Psoas muscle (tissue), 8 donors: Measurements from ENCODE around the gene TTC13. TPM values are rescaled to one million over a fixed set of nuclear protein-coding genes. Genes with fewer than 3 reads are reported as not detected.

ENCODE experiments used
- ATAC-seq, 4 donors: fragments of 200-7000 bp; cut with Tn5 transposase; one replicate each; pipeline ENCODE4 v1.9.1; 2020; ENCODE audit warnings: moderate library complexity in 3 of 4, mild to moderate bottlenecking in 2 of 4
- DNase-seq, 2 donors: peaks; one replicate each; pipeline ENCODE4 v3.0.0-alpha.2; 2020
- H3K27ac ChIP-seq: fragments of 200-600 bp; one replicate; pipeline ENCODE4 v1.8.0; 2022
- H3K27me3 ChIP-seq, 3 donors: fragments of 200-600 bp in 1 of 3; one replicate each; pipeline versions ENCODE4 v1.6.1 to v1.8.0; 2013 to 2022; ENCODE audit warnings: low read length in 2 of 3, mild to moderate bottlenecking in 2 of 3, moderate library complexity in 1 of 3; ENCODE audit not compliant: insufficient read depth in 3 of 3
- H3K36me3 ChIP-seq, 2 donors: fragments of 200-600 bp in 1 of 2; one replicate each; pipeline versions ENCODE4 v1.6.1 to v1.8.0; 2013 to 2022; ENCODE audit warnings: low read depth in 1 of 2, mild to moderate bottlenecking in 1 of 2, moderate library complexity in 1 of 2; ENCODE audit not compliant: insufficient read depth in 1 of 2
- H3K4me1 ChIP-seq: fragments of 200-600 bp; one replicate; pipeline ENCODE4 v1.8.0; 2022
- H3K4me3 ChIP-seq: fragments of 200-600 bp; one replicate; pipeline ENCODE4 v1.8.0; 2022; ENCODE audit warnings: mild to moderate bottlenecking
- H3K9me3 ChIP-seq: fragments of 200-600 bp; one replicate; pipeline ENCODE4 v1.8.0; 2022
- WGBS, 3 donors: extraction: QIAGEN DNeasy Blood & Tissue Kit; methylation state at CpG; one replicate each; pipeline versions ENCODE4 v1.1.6 to v1.1.7; 2013; 5-methylcytosine and 5-hydroxymethylcytosine counted together
- intact Hi-C, 2 donors: fragments of 100-400 bp; cut with DNase I; formaldehyde crosslinking; loops; one replicate each; pipeline versions ENCODE4 v1.11.0 to v1.14.2; 2022
- polyA plus RNA-seq, 3 donors: library from polyadenylated mRNA; stranded (reverse); fragments of 200-250 nt; gene quantifications; one replicate each; pipeline ENCODE4 v1.2.3, GENCODE V29; 2013
- total RNA-seq, 4 donors: library from RNA; stranded (reverse); fragmentation: NEBNext Ultra II Directional in 2 of 4; extraction: Animal tissue kit (Norgen Biotek cat#: 25700) in 2 of 4; gene quantifications; one replicate each; pipeline versions ENCODE4 v1.2.1 to v1.2.4, GENCODE V29; 2021 to 2023
- TF ChIP-seq, protein P1 (sequence below): fragments of 200-600 bp; IDR thresholded peaks from one replicate; pipeline ENCODE4 v1.8.0; 2022; ENCODE audit warnings: antibody characterized with exemption
- donor health status: healthy with polysubstance abuse.
- donor health status: DM: no; HTN: no; CAD: no; lungs with moderate emphysema.
- donor health status: Bipolar disorder and iron deficiency.
- donor health status: healthy.
- donor health status: DM: yes; HTN: yes; CAD: no.
- donor health status: DM: no; HTN: no; CAD: no.
- donor health status: DM: no; HTN: no; CAD: no.
- donor health status: DM: yes; HTN: yes; CAD: no.

TTC13 gene
- total and polyA plus RNA-seq, 7 donors: 7.6 to 24.2 (median 11.2) TPM

DNA sequence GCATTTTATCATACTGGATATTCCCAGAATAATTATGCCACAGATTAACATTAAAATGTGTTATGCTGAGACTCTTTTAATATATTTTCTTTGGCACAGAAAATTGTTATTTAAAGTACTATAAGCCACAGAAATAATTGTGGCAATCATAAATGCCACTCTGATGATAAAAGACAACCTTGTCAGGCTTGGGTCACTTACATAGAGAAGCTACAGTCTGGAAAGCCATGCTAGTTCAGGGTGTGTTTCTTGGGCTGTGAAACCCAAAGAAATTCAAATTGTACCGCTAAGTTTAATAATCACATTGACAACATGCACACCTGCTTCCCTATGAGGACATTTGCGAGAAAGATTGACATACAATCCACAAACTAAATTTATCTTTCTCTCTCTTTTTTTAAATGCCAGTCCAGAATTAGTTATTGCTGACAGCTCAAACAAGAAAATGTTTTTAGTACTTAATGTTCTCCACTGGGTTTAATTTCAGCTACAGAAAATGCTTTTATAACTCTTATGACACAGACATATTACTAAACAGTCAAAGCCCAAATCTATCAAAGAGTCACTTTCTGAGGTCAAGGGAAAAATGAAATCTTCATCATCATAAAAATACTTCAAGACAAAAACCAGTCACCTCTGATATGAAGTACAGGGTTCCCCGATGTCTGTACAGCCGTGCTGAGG lies 38.7 kb downstream of the TTC13 start:
- intact Hi-C loops: no loop called here
- no peaks in the 10 kb centered on the region for H3K27me3 ChIP-seq
- no peaks in the 10 kb centered on the region for H3K4me1 ChIP-seq
- H3K4me3 ChIP-seq: no peak overlapping the region
- no peak overlapping the region for H3K27ac ChIP-seq
- WGBS, 3 donors: 60 to 91% (median 79%) methylated on average over 4 of the region's 4 CpGs
- TF ChIP-seq, protein P1, sequence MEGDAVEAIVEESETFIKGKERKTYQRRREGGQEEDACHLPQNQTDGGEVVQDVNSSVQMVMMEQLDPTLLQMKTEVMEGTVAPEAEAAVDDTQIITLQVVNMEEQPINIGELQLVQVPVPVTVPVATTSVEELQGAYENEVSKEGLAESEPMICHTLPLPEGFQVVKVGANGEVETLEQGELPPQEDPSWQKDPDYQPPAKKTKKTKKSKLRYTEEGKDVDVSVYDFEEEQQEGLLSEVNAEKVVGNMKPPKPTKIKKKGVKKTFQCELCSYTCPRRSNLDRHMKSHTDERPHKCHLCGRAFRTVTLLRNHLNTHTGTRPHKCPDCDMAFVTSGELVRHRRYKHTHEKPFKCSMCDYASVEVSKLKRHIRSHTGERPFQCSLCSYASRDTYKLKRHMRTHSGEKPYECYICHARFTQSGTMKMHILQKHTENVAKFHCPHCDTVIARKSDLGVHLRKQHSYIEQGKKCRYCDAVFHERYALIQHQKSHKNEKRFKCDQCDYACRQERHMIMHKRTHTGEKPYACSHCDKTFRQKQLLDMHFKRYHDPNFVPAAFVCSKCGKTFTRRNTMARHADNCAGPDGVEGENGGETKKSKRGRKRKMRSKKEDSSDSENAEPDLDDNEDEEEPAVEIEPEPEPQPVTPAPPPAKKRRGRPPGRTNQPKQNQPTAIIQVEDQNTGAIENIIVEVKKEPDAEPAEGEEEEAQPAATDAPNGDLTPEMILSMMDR: no peak
- peak in 1 of 4 donors; percentile 56 for ATAC-seq
- no peak for DNase-seq
- no peaks in the 10 kb centered on the region for H3K9me3 ChIP-seq
- H3K36me3 ChIP-seq: peaks cover 3 to 17% of the 10 kb centered on the region in 2 donors

DNA sequence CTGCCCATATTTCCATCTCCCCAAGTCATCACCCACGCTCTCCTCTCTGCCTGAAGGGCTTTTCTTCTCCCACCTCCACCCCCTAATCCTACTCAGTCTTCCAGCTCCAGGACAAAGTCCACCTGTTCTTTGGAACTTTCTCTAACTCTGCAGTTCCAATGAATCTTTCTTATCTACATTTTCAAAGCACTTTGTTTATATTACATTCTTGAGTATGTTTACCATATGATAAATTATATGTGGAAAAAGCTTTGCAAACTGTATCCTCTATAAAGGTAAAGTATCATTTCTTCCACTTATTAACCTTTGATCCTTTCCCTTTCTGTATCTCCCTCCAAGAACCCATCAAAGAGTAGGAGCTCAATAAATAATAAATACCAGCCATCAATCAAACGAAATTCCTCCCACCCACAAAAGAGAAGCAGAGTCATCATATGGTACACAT lies 39.7 kb downstream of the TTC13 start:
- Histone ChIP-seq H3K4me1 (no peaks in the 10 kb centered on the region), H3K4me3 (no peak overlapping the region), H3K27me3 (no peaks in the 10 kb centered on the region), H3K36me3 (peaks cover 3 to 11% of the 10 kb centered on the region in 2 donors), H3K27ac (no peak overlapping the region), H3K9me3 (no peaks in the 10 kb centered on the region)
- ATAC-seq (no peak), DNase-seq (no peak)
- TF ChIP-seq, protein P1: no peak
- 90 to 94% (median 93%) methylated on average over 2 of the region's 2 CpGs for WGBS, 3 donors
- intact Hi-C loops: no loop called here

GRCh38 chr1:230937371-230937770 lies 41.3 kb downstream of the TTC13 start:
- intact Hi-C loops: no loop called here
- Histone ChIP-seq H3K4me3 (no peak overlapping the region), H3K27me3 (no peaks in the 10 kb centered on the region), H3K4me1 (no peaks in the 10 kb centered on the region), H3K27ac (no peak overlapping the region), H3K36me3 (peaks cover 3 to 16% of the 10 kb centered on the region in 2 donors), H3K9me3 (no peaks in the 10 kb centered on the region)
- ATAC-seq: no peak
- TF ChIP-seq, protein P1: no peak
- DNase-seq: no peak
- WGBS, 3 donors: 85 to 91% (median 87%) methylated on average over 2 of the region's 2 CpGs

DNA sequence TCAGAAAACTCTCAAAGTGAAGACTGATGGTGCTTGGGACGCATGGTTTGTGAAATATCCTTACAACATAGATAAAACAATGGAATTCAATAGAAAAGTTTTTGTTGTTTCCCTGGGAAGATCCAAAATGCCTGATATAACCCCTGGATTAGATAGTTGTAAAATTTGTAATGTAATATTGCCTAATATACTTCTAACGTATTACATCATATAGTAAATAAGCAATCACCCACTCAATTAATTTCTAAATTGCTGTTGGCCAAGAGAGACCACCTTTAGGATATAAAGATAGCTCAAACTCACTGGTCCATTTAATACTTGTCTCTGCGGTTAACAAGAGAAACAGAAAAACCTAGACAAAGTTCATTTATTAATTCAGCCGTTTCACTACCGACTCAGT lies 42.2 kb downstream of the TTC13 start:
- H3K36me3 ChIP-seq: peaks cover 3 to 19% of the 10 kb centered on the region in 2 donors
- no peak for DNase-seq
- 79 to 90% (median 84%) methylated on average over 5 of the region's 5 CpGs for WGBS, 3 donors
- ATAC-seq: no peak
- intact Hi-C loops: no loop called here
- TF ChIP-seq, protein P1: no peak
- no peak overlapping the region for H3K4me3 ChIP-seq
- H3K9me3 ChIP-seq: no peaks in the 10 kb centered on the region
- no peak overlapping the region for H3K27ac ChIP-seq
- no peaks in the 10 kb centered on the region for H3K27me3 ChIP-seq
- H3K4me1 ChIP-seq: no peaks in the 10 kb centered on the region

GRCh38 chr1:230935852-230936251 lies 42.8 kb downstream of the TTC13 start:
- no peaks in the 10 kb centered on the region for H3K4me1 ChIP-seq

More at GRCh38 chr1:230935852-230936251, 42.8 kb downstream of the TTC13 start:
- 89 to 98% (median 93%) methylated on average over 6 of the region's 6 CpGs for WGBS, 3 donors
- Histone ChIP-seq H3K9me3 (no peaks in the 10 kb centered on the region), H3K27ac (no peak overlapping the region), H3K36me3 (peaks cover 3 to 26% of the 10 kb centered on the region in 2 donors), H3K4me3 (no peak overlapping the region), H3K27me3 (no peaks in the 10 kb centered on the region)
- ATAC-seq (no peak), DNase-seq (no peak)
- TF ChIP-seq, protein P1: no peak
- intact Hi-C loops: no loop called here
